ENCODE data around the gene SLC6A6.
A peak's percentile ranks its signal among the peaks of the same experiment; 100 is the strongest.

Gene SLC6A6

GRCh38 chr3:14491396-14492190, 89.2 kb downstream of the SLC6A6 start:
- DNase-seq: no peak

DNA sequence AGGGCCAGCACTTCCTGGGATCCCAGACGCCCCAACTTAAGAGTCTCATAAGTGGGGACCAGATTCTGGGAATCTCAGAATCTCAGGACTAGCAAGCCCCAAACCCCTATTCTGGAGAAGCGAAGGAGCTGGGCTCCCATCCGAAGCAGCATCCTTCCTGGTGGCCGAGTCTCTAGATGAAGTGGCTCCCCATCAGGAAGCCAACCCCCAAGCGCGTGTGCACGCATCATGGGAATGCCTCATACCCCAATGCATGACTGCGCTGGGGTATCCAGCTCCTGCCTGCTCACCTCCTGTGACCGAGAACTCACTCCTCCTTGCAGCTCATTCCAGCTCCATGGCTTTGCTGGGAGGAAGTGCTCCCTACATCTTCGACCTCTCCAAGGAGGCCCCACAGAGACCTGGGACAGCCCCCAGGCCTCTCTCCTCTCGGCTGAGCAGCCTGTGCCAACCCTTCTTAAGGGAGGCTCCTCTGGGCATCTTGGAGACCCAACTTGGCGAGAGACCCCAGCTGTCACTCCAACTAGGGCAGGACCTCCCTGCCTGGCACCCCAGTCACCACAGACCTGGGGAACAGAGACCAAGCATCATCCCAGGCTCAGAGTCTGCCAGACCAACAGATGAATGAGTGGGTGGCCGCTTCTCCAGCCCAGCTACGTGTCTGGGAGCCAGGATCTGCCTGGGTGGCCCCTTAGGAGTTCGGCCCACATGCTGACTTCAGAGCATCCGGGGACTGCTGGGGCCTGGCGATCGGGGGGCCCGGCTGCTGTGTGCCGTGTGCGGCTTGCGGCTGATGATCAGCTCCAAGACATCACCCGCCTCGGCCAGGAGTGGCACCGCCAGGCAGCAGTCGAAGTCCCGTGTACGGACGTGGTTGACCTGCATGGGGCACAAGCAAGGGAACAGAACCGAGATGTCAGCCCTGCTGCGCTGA, 90.8 kb downstream of the SLC6A6 start:
- no peak for DNase-seq

- no peak for DNase-seq
Observed at GRCh38 chr3:14494279-14494972, 92.0 kb downstream of the SLC6A6 start.

DNA sequence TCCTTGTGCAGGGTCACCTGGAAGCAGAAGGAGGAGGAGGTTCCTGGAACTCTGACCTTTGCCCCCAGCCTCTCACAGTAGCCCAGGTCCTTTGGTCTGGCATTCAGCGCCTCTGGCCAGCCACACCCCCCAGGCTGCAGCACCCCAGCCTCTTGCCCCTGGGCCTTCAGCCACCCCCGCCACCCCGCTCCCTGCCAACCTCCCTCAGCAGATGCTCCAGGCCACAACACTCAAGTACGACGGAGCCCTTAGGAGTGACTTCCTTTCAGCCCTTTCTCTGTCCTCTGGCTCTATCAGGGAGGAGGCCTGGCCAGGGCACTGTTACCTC, 92.5 kb downstream of the SLC6A6 start:
- DNase-seq: no peak

DNA sequence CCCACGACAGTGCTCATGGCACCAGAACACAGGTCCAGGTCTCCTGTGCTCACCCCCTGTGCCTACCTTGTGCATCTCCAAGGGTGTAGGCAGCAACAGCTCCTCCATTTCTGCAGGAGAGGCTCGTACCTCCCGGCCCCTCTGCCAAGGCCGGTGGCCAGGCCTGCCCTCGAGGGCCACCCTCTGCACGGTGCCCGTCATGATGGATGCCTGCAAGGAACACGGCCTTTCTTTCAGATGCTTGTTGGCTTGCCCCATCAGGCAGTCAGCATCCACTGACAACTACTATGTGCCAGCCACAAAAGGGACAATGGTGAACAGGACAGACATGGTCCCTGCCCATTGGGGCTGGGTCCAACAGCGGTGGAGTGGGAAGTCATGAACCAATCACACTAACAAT, 93.9 kb downstream of the SLC6A6 start:
- no peak for DNase-seq

GRCh38 chr3:14497321-14497720, 94.9 kb downstream of the SLC6A6 start:
- DNase-seq: no peak

DNA sequence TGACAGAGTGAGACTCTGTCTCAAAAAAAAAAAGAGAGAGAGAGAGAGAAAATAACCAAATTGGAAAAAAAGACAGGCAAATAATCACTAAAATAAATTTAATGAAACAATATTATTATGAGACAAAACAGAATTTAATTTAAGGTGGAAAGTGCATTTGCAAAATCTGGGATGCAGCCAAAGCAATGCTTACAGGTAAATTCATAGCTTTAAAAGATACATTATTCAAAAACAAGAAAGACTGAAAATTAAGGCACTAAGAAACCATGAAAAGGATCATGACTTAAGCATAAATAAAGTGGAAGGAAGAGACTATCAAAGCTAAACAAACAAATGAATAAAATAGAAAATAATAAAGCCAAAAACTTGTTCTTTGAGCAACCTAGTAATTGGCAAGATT, 100.1 kb downstream of the SLC6A6 start:
- DNase-seq: no peak

- no peak for DNase-seq
Observed at GRCh38 chr3:14503033-14503705, 100.8 kb downstream of the SLC6A6 start.

- no peak for DNase-seq
Observed at GRCh38 chr3:14503706-14504065, 101.3 kb downstream of the SLC6A6 start.

- DNase-seq: no peak
Observed at GRCh38 chr3:14505001-14505802, 102.8 kb downstream of the SLC6A6 start.

DNA sequence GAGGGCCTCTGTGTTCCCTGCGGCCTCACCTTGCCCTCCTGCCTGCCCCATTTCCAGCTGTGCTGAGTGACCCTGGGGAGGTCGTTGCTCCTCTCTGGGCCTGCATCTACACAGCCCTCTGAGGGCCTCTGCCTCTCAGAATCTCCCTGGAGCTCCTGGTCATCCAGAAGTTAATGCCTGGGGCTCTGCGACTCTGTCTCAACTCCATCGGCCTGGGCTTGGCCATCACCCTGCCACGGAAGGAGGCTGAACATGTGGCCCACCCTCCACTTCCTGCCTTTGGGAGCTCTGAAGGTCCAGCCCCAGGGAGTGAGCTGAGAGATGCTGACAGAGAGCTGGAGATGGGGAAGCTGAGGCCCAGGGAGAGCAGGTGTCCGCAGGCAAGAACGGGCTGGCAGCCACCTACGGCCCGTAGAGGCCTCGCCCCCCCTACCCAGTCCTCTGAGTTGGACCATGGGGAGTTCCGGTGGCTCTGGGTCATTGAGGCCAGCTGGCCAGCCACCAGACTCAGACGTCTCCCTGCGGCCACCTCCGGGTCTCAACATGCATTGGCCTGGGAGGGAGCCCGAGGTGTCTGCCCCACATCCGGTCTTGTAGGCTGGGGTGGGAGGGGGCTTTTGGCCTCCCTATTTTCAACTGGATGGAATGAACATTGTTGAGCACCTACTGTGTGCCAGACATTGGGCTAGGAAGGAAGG, 103.5 kb downstream of the SLC6A6 start:
- no peak for DNase-seq

GRCh38 chr3:14506626-14507304, 104.4 kb downstream of the SLC6A6 start:
- no peak for DNase-seq

DNA sequence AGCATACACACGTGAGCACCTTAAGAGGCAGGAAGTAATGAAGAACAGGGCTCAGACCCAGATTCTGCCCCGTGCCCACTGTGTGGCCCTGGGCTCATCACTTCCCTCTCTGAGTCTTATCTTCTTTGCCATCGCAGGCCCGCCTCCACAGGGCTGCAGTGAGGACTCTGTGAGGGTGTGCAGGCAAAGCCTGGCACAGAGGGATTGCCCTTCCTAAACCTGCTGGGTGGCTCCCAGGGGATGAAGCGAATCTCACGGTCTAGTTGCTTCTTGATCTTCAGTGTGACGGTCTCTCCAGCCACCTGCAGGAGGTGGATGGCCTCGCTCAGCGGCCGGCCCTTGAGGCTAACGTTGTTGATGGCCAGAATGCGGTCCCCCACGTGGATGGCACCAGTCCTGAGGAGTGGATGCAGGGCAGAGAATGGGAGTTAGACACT, 104.9 kb downstream of the SLC6A6 start:
- no peak for DNase-seq

DNA sequence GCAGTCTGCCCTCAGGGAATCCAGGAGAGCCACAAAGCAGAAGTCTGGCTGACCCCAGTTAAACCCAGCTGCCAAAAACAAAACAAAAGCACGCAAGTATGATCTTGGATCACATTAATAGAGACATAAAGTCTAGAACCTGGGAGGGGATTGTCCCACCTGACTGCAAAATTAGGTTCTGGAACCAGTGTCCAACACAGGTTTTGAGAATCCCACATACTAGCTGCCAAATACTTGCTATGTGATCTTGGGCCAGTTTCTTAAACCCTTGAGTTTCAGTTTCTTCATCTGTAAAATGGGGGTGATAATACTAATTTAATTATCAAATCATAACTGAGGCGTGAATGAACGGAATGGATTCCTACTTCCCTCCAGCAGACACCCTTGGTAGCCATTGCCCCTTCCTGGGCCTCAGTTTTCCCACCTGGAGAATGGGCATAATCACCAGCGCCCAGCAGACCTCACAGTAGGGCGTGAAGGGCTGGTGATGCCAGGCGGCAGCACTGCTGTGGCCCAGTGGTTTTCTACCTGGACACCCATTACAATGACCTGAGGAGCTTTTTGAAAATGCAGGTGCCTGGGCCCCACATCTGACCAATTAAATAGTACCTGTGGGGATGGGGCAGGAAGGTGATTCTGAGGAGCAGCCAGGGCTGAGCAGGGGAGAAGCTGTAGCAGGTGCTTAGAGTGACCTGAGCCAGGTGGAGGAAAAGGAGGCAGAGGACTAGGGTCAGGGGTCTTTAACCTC, 105.5 kb downstream of the SLC6A6 start:
- no peak for DNase-seq

DNA sequence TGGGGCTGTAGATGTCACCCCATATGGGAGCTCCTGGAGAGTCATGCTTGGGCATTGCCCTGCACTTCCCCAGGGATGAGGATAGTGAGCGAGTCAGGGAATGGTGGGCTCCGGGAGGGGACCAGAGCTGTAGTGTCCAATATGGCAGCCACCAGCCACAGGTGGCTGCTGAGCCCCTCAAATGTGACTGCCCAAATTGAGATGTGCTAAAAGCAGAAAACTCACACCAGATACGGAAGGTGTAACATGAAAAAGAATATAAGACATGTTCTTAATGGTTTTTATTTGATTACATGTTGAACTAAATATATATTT, 106.1 kb downstream of the SLC6A6 start:
- DNase-seq: no peak

- peak; percentile 91 for DNase-seq
Observed at GRCh38 chr3:14508966-14509795, 106.8 kb downstream of the SLC6A6 start.

- no peak for DNase-seq
Observed at GRCh38 chr3:14509796-14510100, 107.3 kb downstream of the SLC6A6 start.

GRCh38 chr3:14510838-14511622, 108.6 kb downstream of the SLC6A6 start:
- no peak for DNase-seq

Data from activated CD8-positive, alpha-beta memory T cell treated with anti-CD3 and anti-CD28 coated beads for 24 hours (primary cell).